Prostate gland (tissue), 2 donors: Measurements from ENCODE around the gene SLC6A7. TPM values are rescaled to one million over a fixed set of nuclear protein-coding genes. Genes with fewer than 3 reads are reported as not detected.

Experiments
- DNase-seq: peaks from one replicate; pipeline ENCODE4 v3.0.0-alpha.2; 2019; ENCODE audit warnings: low spot score
- H3K27ac ChIP-seq, 2 donors: fragments of 200-600 bp; sonication (generic); 2 replicates each; pipeline ENCODE4 v1.5.1; 2017 to 2019
- H3K27me3 ChIP-seq: fragments of 200-600 bp; sonication (generic); replicated peaks from 2 replicates; pipeline ENCODE4 v1.5.1; 2019; ENCODE audit not compliant: insufficient read depth
- H3K36me3 ChIP-seq, 2 donors: fragments of 200-600 bp; sonication (generic); 1 replicate in 1 of 2; 2 replicates in 1 of 2; pipeline versions ENCODE4 v1.5.1 to v1.8.1; 2017 to 2019
- H3K4me1 ChIP-seq: fragments of 200-600 bp; sonication (generic); replicated peaks from 2 replicates; pipeline ENCODE4 v1.5.1; 2019
- H3K4me3 ChIP-seq, 2 donors: fragments of 200-600 bp; sonication (generic); 2 replicates each; pipeline ENCODE4 v1.5.1; 2017 to 2019
- H3K9me3 ChIP-seq: fragments of 200-600 bp; sonication (generic); 2 replicates; pipeline ENCODE4 v1.5.1; 2017
- POLR2A ChIP-seq: fragments of 450-650 bp; IDR thresholded peaks from one replicate; pipeline ENCODE4 v1.6.1; 2016; ENCODE audit warnings: antibody characterized with exemption, mild to moderate bottlenecking
- POLR2AphosphoS5 ChIP-seq: sonication (generic); formaldehyde crosslinking; IDR thresholded peaks from one replicate; pipeline ENCODE4 v1.6.1; 2017; ENCODE audit warnings: antibody characterized with exemption
- WGBS: methylation state at CpG from one replicate; pipeline ENCODE4 v1.1.5; 2018; 5-methylcytosine and 5-hydroxymethylcytosine counted together
- intact Hi-C: fragments of 100-400 bp; cut with DNase I; formaldehyde crosslinking; loops from one replicate; pipeline ENCODE4 v1.14.2; 2022
- total RNA-seq, 2 donors: library from RNA; depleted of rRNA; stranded (reverse); fragments of >200 nt; gene quantifications; one replicate each; pipeline ENCODE4 v1.1.0, GENCODE V29; 2016
- TF ChIP-seq, protein P1 (sequence below), 4 experiments: fragments of 200-600 bp in 2 of 4; fragments of 450-650 bp in 2 of 4; sonication (generic) in 2 of 4; IDR thresholded peaks; 1 replicate in 3 of 4; 2 replicates in 1 of 4; pipeline ENCODE4 v1.5.1; 2016 to 2019; ENCODE audit warnings: antibody characterized with exemption in 4 of 4, mild to moderate bottlenecking in 2 of 4, moderate library complexity in 2 of 4

The SLC6A7 gene
- total RNA-seq, 2 donors from 2014 or later, result not detected

DNA sequence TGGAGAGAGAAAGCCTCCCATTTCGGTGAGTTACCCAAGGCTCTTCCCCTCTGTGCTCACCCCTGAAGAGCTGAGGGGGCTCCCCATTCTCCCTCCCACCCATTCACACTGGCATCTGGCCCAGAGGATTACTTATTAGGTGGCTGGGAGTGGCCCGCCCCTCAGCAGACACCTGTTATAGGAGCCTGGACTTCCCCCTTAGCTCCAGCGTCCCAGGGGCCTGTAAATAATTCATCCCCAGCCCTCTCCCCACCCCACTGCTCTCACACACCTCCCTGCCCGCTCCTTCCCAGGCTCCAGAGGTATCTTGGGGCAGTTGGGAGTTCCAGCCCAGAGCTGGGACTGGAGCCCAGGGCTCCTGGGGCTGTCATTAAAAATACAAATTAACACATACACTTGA lies 11.6 kb upstream of the SLC6A7 start:
- intact Hi-C loops, result no loop called here
- Histone ChIP-seq H3K4me1 (no peaks in the 10 kb centered on the region), H3K9me3 (no peaks in the 10 kb centered on the region), H3K4me3 (no peak overlapping the region), H3K27ac (no peak overlapping the region), H3K27me3 (no peaks in the 10 kb centered on the region), H3K36me3 (no peaks in the 10 kb centered on the region)
- WGBS, result 56% methylated on average over 3 of the region's 4 CpGs
- no peak for DNase-seq
- TF ChIP-seq, protein P1, sequence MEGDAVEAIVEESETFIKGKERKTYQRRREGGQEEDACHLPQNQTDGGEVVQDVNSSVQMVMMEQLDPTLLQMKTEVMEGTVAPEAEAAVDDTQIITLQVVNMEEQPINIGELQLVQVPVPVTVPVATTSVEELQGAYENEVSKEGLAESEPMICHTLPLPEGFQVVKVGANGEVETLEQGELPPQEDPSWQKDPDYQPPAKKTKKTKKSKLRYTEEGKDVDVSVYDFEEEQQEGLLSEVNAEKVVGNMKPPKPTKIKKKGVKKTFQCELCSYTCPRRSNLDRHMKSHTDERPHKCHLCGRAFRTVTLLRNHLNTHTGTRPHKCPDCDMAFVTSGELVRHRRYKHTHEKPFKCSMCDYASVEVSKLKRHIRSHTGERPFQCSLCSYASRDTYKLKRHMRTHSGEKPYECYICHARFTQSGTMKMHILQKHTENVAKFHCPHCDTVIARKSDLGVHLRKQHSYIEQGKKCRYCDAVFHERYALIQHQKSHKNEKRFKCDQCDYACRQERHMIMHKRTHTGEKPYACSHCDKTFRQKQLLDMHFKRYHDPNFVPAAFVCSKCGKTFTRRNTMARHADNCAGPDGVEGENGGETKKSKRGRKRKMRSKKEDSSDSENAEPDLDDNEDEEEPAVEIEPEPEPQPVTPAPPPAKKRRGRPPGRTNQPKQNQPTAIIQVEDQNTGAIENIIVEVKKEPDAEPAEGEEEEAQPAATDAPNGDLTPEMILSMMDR (IDR thresholded peaks at IDR 0.05), result no peak
- TF ChIP-seq POLR2A, result no peak
- TF ChIP-seq POLR2AphosphoS5, result no peak

DNA sequence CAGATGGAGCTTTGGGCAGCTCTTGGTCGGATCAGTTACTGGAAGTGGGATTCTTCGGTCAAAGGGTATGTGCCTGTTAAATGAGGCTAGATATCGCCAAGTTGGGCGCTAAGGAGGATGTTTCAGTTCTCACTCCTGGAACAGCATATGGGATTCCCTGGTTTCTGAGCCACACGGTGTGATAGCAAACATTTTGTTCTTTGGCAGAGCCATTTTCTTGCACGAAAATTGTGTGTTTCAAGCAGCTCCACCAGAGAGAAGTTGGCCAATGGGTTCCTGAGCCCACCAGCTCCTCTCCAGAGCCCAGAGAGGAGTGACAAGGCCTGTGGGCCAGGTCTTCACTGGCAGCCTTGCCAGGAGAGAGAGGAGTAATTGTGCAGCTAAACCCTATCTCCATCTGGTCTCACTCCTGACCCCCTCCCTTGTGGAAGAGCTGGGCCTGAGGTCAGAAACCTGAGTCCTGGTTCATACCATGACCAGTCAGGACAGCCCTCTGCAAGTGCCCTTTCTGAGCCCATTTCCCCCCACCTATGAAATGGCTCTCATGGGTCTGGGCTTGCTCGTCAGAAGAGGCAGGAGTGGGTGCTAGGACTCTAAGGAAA lies 10.7 kb upstream of the SLC6A7 start:
- no peak for DNase-seq
- no peaks in the 10 kb centered on the region for H3K27me3 ChIP-seq
- no peak overlapping the region for H3K4me3 ChIP-seq
- no peaks in the 10 kb centered on the region for H3K9me3 ChIP-seq
- WGBS, result 83% methylated on average over 7 of the region's 7 CpGs
- intact Hi-C loops, result no loop called here
- H3K4me1 ChIP-seq, result no peaks in the 10 kb centered on the region
- TF ChIP-seq POLR2AphosphoS5 (no peak), POLR2A (no peak)
- TF ChIP-seq, protein P1 (IDR thresholded peaks at IDR 0.05), result no peak
- no peaks in the 10 kb centered on the region for H3K36me3 ChIP-seq
- peak overlapping the region; percentile 55 to 63 for H3K27ac ChIP-seq

DNA sequence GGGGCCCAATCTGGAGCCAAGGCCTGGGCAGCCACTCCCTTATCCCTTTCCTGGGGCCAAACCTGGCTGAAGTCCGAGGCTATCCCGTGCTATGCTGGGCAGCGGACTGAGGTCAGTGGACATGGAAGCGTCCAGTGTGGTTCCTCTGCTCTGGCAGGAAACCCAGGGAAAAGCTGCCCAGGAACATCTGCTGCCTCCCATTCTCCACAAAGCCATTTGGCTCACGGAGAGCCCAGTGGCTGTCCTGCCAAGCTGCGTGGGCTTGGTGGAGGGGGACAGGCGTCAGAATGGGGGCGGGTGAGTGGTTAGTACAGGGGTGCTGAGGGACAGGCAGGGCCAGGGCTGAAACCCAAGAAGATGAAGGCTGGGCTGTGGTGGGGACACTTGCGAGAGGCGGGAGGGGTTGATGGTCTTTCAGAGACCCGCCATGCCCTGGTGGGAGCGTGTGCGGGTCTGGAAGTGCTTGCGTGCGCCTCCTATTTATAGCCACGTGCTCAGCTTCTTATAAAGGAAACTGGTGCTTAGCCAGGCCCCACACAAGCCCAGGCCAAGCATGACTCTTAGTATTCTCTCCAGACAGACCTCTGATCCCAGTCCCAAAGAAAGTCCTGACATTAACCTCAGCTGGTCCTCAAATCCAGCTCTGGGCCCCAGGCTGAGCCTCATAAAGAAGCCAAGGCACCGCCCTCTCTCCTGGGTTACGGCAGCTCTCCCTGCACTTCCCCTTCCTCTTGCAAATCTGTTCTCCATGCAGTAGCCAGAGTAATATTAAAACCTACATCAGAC lies 9.4 kb upstream of the SLC6A7 start:
- Histone ChIP-seq H3K27ac (peak overlapping the region; percentile 55 to 63), H3K9me3 (no peaks in the 10 kb centered on the region), H3K4me3 (no peak overlapping the region), H3K4me1 (no peaks in the 10 kb centered on the region), H3K36me3 (no peaks in the 10 kb centered on the region), H3K27me3 (no peaks in the 10 kb centered on the region)
- TF ChIP-seq POLR2AphosphoS5 (peak; percentile 20), POLR2A (no peak)
- no peak for DNase-seq
- intact Hi-C loops, result no loop called here
- 59% methylated on average over 18 of the region's 18 CpGs for WGBS

DNA sequence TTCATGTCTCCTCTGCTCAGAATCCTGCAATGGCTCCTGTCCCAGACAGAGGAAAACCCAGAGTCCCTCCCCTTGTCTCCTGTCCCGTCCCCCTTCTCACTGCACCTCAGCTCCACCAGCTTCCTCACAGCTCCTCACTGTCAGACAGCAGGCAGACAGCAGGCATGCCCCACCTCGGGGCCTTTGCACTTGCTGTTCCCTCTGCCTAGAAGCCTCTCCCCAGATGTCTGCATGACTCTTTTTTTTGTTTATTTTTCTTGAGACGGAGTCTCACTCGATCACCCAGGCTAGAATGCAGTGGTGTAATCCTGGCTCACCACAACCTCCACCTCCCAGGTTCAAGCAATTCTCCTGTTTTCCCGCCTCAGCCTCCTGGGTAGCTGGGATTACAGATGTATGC lies 8.8 kb upstream of the SLC6A7 start:
- H3K9me3 ChIP-seq, result no peaks in the 10 kb centered on the region
- no peak overlapping the region for H3K4me3 ChIP-seq
- peak overlapping the region; percentile 55 to 63 for H3K27ac ChIP-seq
- no peaks in the 10 kb centered on the region for H3K4me1 ChIP-seq
- WGBS, result 52% methylated on average over 5 of the region's 5 CpGs
- intact Hi-C loops, result no loop called here
- H3K36me3 ChIP-seq, result no peaks in the 10 kb centered on the region
- H3K27me3 ChIP-seq, result no peaks in the 10 kb centered on the region
- DNase-seq, result no peak
- TF ChIP-seq POLR2A, result no peak
- TF ChIP-seq, protein P1 (IDR thresholded peaks at IDR 0.05), result no peak
- TF ChIP-seq POLR2AphosphoS5, result no peak

DNA sequence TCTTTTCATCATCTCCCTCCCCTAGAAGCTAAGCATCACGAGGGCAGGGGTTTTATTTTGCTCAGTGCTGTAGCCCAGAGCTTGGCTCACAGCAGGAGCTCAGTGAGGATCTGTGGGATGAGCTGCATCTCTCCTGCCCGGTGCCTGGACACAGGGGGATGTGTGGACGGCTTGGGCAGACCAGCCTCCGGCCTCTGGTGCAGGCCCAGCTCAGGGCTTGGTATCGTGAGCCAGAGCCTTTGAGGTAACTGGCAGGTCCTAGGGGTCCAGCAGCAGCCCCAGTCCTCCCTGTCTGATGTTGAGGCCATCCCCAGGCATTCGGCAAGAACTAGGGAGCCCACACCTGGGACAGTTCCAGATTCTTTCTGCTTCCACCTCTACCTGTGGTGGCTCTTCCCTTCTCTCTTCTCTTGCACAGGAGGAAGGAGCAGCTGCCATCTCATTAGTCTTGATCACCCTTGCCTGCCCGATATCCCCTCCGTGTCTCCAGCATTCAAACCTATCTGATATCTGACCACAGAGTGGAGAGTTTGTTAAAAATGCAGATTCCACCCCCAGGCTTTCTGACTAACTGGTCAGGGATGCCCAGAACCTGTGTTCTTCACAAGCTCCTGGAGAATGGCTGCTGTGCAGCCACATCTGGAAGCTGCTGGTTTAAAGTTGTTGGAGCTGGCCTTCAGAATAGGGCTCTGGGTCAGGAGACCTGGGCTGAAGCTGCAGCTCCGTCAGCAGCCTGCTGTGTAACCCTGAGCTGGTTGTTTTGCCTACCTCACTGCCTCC lies 7.9 kb upstream of the SLC6A7 start:
- H3K36me3 ChIP-seq, result no peaks in the 10 kb centered on the region
- no peaks in the 10 kb centered on the region for H3K27me3 ChIP-seq
- no peaks in the 10 kb centered on the region for H3K9me3 ChIP-seq
- H3K4me3 ChIP-seq, result no peak overlapping the region
- intact Hi-C loops, result no loop called here
- 84% methylated on average over 7 of the region's 9 CpGs for WGBS
- no peak for DNase-seq
- no peaks in the 10 kb centered on the region for H3K4me1 ChIP-seq
- H3K27ac ChIP-seq, result peak overlapping the region in 1 of 2 donors; percentile 7
- no peak for TF ChIP-seq POLR2A
- no peak for TF ChIP-seq POLR2AphosphoS5
